Measurements from ENCODE around the gene ROCK2.

GRCh38 chr2:11278219-11278618 lies 66.2 kb downstream of the ROCK2 start:
- TF ChIP-seq, protein P1, sequence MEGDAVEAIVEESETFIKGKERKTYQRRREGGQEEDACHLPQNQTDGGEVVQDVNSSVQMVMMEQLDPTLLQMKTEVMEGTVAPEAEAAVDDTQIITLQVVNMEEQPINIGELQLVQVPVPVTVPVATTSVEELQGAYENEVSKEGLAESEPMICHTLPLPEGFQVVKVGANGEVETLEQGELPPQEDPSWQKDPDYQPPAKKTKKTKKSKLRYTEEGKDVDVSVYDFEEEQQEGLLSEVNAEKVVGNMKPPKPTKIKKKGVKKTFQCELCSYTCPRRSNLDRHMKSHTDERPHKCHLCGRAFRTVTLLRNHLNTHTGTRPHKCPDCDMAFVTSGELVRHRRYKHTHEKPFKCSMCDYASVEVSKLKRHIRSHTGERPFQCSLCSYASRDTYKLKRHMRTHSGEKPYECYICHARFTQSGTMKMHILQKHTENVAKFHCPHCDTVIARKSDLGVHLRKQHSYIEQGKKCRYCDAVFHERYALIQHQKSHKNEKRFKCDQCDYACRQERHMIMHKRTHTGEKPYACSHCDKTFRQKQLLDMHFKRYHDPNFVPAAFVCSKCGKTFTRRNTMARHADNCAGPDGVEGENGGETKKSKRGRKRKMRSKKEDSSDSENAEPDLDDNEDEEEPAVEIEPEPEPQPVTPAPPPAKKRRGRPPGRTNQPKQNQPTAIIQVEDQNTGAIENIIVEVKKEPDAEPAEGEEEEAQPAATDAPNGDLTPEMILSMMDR (conservative IDR thresholded peaks at IDR 0.05): no peak
- TF ChIP-seq EZH2 (IDR thresholded peaks at IDR 0.05; ENCODE audit: low read depth): no peak

All from PC-9 (cell line).